GM20431 (cell line): Measurements from ENCODE around the gene EGLN3.
"Not testable (repeated sequence)": the region's sequence is repeated elsewhere in the genome, so short reads cannot be mapped to it uniquely, and the experiment has no call there.

Experiments
- in situ Hi-C: fragments of 300-500 bp; cut with MseI, MboI; formaldehyde crosslinking; loops from one replicate; pipeline ENCODE4 v1.15.0; 2020; ENCODE audit warnings: low sequenced_read_pairs; ENCODE audit not compliant: unreplicated experiment

The EGLN3 gene

DNA sequence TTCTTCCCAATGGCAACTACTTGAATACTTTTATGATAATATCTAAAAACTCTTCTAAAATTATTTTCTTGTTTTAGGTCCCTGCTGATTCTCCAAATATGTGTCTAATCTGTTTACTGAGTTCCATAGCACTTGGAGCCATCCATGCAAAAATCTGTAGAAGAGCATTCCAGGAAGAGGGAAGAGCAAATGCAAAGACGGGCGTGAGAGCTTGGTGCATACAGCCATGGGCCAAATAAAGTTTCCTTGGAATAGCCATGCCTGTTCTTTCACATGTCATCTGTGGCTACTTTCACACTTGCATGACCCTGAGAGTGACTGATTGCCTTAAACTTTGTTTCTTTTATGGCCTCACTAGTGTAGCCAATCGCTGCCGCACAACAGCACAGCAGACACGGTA, 13.0 kb upstream of the EGLN3 start:
- in situ Hi-C loops, result no loop called here

DNA sequence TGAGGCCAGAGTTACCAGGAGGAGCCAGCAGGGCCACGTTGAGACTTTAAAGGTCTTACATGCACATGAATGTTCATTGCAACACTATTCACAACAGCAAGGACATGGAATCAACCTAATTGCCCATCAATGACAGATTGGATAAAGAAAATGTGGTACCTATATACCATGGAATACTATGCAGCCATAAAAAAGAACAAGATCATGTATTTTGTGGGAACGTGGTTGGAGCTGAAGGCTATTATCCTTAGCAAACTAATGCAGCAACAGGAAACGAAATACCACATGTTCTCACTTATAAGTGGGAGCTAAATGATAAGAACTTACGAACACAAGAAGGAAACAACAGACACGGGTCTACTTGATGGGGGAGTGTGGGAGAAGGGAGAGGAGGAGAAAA, 11.6 kb upstream of the EGLN3 start:
- in situ Hi-C loops, result not testable (repeated sequence)

DNA sequence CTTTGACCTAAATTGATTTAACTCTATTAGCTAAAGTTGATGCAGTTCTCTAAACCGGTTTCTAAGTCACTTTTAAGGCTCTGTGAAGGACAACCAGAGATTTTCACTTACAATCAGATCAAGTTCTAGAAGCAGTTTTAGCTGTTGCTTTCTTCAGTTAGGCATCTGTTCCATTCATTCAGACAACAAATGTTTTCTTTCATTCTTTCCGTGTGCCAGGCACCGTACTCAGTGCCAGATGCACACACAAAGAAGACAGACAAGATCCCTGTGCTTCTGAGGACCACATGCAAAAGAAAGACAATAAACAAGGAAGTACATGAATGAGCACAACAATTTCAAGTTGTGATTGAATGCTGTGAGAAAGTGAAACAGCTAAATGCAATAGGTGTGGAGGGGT, 11.1 kb upstream of the EGLN3 start:
- in situ Hi-C loops, result no loop called here

DNA sequence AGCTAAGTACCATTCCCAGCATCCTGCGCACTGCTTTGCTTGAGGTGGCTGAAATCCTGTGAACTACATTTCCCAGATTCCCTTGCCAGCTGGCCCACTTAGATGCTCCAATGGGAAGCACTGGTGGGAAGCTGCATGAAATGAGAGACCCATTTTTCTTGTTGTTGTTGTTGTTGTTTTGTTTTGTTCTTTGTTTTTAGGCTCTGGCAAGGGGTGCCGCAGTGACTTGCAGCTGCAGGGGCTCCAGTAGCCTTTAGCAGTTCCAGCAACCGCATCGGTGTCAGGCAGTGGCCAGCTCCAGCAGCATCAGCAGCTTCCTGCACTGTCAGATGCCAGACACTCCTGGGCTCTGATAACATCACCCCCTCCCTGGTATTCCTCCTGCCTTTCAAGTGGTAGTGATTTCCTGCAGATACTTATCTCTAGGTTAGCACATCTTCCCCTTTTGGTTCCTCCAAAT, 8.8 kb upstream of the EGLN3 start:
- in situ Hi-C loops, result no loop called here

DNA sequence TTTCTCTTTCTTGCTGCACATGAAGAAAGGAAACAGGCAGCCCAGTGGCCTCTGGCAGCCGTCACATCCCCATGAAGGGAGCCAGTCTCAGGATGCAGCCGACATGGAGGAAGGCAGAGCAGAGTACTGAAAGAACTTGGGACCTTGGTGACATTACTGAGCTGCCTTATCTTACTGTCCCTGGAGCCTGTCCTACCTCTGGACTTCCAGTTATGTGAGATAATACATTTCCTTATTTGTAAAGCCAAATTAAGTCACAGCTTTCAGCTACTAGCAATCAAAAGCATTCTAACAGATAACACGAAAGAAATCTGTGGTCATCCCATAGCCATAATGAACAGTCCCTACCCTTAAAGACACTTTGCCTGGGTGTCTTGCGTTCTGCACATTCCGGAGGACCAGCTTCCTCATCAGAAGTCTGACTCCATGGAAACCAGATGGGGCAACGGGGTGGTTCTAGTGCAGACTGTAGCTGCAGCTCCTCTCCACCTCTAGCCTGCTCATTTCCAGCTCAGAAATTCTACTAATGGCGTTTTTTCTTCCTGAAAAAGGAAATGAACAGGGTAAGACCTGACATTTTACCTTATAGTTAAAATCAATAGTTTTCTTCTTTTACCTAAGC, 7.8 kb upstream of the EGLN3 start:
- in situ Hi-C loops, result no loop called here

DNA sequence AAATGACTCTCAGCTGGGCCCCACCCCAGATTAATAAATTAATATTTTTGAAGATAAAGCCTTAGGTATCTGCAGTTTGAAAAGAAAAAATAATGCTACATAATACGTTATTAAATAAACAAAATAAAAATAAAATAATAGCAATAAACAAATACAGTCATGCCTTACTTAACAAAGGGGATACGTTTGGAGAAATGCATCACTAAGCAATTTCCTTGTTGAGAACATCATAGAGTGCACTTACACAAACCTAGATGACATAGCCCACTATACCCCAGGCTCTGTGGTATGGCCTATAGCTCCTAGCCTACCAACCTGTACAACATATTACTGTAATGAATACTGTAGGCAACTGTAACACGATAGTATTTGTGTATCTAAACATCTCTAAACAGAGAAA, 7.1 kb upstream of the EGLN3 start:
- in situ Hi-C loops, result no loop called here

DNA sequence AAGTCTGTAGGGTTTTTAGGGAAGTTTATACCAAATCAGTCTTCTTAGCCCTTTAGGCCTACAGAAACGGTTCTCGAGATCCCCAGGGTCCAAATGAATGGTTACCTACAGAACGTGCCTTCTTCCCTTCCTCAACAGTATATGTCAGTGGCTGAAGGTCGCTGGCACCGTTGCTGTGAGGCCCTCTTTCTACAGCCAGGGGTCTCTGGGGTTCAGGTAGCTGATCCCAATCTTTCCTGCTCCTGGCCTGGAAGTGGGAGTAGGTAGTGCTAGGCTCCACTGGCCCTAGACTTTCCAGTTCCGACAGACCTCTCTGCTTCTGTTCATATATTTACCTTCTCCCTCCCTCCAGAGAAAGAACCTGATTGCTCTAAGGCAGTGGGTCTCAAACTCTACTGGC, 6.4 kb upstream of the EGLN3 start:
- in situ Hi-C loops, result no loop called here

DNA sequence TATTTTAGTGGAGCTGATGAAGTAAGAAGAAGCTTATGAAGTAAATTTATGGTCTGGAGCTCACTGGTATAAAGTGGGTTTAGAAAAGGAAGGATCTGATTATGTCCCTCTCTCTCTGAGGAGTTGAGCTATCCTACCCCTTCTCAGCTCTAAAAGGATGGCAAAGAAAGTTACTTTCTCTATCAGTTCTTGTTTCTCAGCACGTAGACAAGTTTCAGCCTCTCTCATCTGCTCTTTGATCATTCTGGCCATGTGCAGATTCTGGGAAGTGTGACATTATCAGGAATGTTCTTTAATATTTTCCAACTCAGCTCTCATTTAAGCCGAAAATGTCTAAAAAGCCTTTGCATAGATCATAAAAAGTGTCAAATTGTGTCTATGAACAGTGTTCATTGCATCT, 5.8 kb upstream of the EGLN3 start:
- in situ Hi-C loops, result no loop called here

DNA sequence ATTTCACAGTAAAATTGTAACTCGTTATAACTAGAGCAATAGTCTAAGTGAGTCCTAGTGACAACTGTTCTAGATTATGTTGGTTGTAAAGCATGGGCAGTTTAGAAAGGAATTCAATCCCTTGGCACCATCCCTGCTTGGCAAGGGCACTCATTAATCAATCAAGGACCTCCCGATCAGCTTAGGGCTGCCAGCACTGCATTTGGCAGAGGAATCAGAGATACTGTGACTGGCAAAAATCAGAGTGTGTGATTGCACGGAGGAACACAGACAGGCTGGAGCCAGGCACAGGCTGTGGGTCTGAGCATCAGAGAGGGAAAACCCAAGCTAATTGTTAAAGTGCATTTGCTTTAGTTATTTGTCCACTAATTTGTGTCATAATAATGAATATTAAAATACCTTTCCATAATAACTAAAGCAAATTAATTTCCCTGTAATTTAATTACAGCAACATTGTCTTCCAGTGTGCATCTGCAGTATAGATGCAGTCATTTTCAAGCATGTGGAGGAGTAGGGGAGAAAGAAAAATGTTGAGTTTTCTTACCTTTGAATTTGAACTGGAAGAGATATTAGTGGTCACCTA, 3.2 kb upstream of the EGLN3 start:
- in situ Hi-C loops, result no loop called here

DNA sequence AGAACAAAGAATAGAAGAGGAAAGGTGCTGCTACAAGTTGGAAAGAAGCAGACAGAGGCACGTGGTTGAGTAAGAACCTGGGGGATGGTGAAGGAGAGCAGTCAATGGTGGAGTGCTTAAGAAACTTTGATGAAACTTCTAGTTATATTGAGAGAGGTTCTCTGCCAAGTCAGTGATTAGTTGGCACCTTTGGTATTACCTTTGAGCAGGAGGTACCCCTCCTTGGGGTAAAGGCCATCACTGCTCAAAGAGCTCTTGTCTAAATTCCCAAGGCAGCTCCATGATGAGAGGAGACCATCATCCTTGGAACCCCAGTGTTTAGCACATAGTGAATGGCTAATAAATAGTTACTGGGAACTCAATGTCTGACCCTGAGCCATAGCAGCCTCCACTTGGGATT, 1.7 kb upstream of the EGLN3 start:
- in situ Hi-C loops, result no loop called here

DNA sequence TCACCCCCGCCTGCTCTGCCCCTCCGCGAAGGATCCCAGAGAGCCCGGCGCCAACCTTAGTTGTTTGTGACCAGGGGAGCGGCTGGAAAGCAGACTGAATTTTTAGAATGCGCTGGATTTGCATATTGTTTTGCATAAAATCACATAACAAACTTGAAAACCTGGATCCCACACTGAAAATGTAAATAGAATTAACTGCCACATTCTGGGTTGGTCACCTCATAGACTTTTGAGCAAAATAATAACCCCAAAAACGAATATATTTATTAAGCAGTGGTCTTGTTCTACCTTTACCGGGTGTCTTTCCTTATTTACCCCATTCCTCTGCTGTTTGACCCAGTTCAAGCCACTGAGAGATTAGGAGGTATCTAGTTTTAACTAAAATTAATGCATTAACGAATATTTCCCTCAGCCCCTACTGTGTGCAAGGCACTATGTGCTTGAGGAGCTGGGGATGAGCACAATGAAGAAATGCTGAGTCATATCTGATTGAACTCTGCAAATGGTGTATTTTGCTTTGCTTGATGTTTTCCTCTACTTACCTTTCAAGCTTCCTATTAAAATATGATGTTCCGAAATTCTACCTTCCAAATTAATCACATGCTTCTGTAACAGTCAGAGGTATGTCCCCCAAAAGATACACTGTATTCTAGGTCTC, 438 bp upstream of the EGLN3 start:
- in situ Hi-C loops, result no loop called here

DNA sequence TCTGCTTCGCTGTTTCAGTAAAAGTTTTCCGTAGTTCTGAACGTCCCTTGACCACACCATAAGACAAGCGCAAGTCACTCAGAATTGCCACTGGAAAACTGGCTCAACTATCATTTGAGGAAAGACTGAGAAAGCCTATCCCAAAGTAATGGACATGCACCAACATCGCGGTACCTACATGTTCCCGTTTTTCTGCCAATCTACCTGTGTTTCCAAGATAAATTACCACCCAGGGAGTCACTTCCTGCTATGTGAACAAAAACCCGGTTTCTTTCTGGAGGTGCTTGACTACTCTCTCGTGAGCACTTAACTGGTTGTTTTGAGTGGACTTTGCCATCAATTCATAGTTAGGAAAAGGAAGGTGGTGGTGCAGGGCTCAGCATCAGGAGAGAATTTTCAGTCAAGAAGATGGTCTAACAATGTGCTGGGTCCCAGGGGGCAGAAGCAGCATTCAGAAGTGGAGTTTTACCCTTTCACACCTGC, 1.4 kb downstream of the EGLN3 start:
- in situ Hi-C loops, result no loop called here

DNA sequence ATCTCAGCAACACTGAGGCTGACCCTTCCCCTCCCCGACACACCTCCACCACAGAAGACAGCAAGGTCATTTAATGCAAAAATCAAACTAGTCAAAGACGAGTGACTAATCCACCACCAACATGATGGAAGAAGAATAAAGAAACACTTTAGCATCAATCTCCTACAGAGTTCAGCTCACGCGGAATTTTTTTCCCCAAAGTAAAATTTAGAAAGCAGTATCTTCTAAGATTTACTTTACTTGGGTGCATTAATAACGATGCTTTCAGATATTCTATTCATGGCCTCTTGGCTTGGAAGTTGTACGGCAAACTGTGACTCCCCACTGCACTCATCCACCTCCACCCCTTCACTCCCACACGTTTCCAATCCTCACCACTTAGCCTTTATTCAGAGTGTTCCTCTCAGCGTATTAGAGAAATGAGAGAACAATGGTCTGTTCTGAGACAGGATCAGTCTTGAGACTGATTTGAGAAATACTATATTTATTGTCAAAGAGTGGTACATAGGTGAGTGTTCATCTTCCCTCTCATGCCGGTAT, 1.9 kb downstream of the EGLN3 start:
- in situ Hi-C loops, result no loop called here

DNA sequence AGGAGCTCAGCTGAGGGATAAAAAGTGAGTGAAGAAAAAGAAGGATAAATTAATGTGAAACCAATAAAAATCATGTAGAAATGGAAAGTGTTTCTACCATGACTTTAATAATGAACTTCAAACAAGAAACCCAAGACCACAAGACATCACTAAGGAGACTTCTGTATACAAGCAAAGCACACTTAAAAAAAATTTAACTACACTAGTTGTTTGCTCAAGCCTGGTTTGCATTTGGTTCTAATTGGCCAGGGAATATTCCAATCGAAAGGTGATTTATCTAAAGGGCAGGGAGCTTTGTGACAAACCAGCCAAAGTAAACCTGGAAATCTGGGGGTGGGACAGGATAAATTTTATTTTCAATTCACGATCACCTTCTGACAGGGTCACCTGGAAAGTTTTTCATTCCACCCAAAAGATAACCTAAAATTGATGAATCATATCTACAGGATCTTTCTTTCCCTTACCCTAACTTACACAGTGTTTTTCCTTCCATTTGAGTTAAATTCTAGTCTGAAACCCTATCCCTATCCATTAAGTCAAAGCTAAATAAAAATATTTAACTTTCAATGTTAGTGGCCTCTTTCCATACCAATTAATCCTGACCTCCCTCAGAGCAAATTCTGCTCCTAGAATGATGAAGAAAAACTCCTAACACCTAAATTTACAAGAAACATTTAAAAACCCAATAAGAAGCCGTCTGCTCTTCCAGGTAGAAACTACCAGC, 2.6 kb downstream of the EGLN3 start:
- in situ Hi-C loops, result no loop called here

DNA sequence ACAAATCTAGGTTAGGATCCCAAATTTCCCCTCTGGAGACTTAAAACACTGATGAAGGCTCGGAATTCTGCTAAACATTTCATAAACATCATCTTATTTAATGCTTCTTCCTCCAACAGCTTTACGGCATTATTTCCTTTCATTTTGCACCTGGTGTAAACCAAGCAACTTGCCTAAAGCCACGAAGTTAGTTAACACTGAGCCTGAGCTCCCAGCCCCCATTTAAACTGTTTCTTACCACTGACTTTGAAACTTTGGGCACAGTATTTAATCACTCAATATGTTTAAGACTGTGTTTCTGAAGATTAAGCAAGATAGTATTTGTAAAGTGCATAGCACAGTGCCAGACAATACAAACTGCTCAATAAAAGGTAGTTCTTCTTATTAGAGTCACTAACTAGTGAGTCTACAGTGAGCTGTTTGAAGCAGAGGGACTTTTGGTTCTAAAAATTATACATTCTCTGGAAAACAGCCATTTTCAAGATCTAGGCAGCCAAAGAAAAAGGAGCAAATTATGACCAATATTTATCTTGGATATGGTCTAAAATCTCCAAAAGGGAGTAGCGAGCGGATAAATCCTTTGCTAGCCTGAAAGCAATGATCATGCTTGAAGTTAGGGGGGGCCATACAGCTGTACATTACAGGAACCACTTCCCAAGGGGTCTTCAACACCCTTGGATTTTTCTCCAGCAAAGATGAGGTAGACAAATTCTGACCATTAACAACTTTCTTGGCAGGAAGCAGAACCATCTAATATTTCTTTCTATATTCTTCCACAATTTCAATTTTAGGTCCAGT, 4.0 kb downstream of the EGLN3 start:
- in situ Hi-C loops, result no loop called here

DNA sequence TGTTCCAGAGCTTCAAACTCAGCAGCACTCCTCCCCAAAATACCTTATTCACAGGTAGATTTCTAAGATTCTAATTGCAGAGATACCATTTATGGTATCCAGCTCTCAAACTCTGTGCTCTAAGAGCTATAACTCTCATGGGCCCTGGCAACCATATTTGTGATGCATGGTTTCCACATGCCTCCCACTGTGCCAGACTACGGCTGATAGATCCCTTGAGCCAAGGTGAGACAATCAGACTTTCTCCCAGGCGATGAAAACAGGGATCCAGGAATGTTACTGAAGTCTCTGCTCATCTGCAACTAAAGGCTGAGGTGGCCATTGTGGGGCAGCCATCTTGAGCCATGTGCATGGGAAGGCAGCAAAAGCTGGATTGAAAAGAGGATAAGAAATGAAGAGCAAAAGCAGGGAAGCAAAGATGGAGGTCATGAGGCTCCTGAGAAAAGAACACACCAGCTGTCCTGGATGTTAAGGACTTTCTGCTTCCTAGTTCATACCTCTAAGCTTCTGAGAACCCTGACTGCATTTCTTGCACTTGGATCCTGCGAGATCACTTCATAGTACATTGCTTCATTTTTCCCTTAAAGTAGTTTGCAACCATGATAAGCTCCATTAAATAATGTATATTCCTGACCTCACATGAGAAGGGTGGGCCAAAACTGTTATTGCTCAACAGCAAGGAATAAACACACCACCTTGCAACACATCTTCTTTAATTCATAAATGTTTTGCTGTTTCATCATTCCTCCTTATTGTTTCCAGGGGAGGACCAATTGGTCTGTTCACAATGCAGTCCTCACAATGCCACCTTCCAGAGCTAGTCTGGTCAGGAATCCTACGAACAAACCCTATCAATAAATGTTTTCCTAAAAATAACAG, 5.4 kb downstream of the EGLN3 start:
- in situ Hi-C loops, result no loop called here

DNA sequence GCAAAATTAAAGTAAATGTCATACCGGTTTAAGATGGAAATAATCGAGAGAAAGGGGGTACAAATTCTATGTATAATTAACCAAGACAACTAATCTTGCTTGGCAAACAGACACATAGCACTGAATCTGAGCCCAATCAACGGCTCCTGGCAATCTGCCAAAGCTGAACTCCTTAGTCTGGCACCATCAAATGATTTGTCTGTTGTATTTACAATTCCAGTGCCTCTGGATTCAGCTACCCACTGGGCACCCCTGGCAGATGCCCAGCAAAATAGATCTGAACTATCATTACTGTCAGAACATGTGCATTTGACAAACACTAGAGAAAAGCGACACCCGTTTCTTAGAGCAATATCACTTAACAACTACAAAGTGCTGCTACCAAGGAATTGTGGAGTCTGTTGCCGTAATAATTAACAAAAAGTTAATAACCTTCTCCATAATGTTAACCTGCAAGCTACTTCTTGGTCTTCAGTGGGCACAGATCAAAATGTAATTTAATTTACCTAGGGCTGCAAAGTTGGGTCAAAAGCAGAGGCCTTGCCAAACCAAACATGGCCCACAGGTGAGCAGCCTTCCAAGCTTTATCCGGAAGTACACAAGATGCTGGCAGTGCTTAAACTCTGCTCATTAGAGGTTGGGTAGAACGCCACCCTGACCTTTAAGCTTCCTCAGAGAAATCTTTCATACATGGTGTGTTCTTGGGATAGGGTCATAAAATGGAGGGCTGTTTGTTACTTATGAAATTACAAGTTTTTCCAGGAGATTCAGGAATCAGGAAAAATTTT, 7.6 kb downstream of the EGLN3 start:
- in situ Hi-C loops, result no loop called here

DNA sequence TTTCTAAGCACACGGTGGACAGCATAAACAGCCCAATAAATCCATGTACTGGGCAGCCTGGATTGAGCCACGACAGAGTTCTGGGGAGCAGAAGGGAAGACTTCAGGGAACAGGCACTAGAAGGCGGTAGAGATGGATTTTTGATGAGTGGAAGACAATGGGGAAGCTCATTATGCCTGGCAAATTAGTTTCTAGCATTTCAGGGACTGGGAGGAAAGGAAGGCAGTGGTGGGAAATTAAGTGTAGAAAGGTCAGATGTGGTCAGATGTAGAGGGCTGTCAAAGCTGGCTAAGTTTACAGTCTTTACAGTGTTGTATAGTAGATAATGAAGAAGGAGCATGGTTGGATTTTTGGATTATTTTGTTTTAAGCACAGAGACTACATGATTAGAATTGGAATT, 9.2 kb downstream of the EGLN3 start:
- in situ Hi-C loops, result no loop called here
